B cell (primary cell): ENCODE data around the gene CTNNA3.

Experiments
- EZH2 ChIP-seq: IDR thresholded peaks from 2 replicates; pipeline ENCODE4 v1.6.1; 2012; ENCODE audit warnings: borderline replicate concordance, low read depth, mild to moderate bottlenecking, moderate library complexity, low read length; ENCODE audit not compliant: insufficient read depth, poor library complexity, severe bottlenecking
- TF ChIP-seq, protein P1 (sequence below): fragments of 200-600 bp; IDR thresholded peaks from one replicate; pipeline ENCODE4 v1.8.0; 2022; ENCODE audit warnings: antibody characterized with exemption, mild to moderate bottlenecking

DNA sequence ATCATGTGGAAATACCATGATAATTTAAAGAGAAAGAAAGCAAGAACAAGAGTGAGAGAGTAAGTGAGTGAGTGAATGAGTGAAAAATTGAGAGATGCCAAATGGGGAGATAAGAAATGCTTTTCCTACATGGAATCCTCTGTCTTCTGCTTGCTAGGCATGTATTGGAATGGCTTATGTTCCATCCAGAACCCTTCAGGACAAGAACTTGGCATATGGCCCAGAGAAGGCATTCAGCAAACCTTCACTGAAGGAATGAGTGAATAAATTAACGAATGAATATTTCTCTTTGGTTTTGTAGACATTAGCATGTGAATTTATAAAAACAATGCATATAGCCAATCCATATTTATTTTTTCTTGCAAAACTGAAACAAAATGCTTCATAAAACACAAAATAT lies 608.0 kb downstream of the CTNNA3 start:
- TF ChIP-seq, protein P1, sequence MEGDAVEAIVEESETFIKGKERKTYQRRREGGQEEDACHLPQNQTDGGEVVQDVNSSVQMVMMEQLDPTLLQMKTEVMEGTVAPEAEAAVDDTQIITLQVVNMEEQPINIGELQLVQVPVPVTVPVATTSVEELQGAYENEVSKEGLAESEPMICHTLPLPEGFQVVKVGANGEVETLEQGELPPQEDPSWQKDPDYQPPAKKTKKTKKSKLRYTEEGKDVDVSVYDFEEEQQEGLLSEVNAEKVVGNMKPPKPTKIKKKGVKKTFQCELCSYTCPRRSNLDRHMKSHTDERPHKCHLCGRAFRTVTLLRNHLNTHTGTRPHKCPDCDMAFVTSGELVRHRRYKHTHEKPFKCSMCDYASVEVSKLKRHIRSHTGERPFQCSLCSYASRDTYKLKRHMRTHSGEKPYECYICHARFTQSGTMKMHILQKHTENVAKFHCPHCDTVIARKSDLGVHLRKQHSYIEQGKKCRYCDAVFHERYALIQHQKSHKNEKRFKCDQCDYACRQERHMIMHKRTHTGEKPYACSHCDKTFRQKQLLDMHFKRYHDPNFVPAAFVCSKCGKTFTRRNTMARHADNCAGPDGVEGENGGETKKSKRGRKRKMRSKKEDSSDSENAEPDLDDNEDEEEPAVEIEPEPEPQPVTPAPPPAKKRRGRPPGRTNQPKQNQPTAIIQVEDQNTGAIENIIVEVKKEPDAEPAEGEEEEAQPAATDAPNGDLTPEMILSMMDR, result no peak
- TF ChIP-seq EZH2, result no peak
